ENCODE results near the gene DPH5. TPM values are rescaled to one million over a fixed set of nuclear protein-coding genes. Genes with fewer than 3 reads are reported as not detected.

Gene DPH5
- total RNA-seq, 1 donor from 2014 or later, result 22.1 TPM

DNA sequence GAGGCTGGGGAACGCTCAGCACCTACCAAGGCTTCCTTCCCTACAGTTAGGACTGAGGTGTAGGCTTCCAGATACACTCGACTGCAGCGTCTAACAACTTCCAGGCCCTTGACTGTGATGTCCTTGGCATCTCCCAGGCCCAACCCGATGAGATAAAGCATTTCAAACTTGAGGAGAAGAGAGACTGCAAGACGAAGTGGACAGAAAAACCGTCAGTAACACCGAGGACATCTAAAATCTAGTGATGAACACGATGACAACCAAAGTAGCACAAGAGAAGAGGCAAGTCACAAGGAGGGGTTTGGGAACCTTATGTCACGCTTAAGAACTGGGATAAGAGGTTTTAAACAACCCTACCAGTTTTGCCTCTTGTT, 314 bp downstream of the DPH5 start:
- intact Hi-C loops (cut with DNase I), result no loop called here
- DNase-seq (ENCODE audit: extremely low spot score in 2 of 2), result no peak
- Histone ChIP-seq H3K36me3 (no peaks in the 10 kb centered on the region), H3K4me1 (peaks cover 11% of the 10 kb centered on the region), H3K27ac (peak overlapping the region; percentile 76), H3K4me3 (peak overlapping the region; percentile 59 to 63), H3K9me3 (no peaks in the 10 kb centered on the region), H3K27me3 (no peaks in the 10 kb centered on the region)
- TF ChIP-seq POLR2AphosphoS5 (IDR thresholded peaks at IDR 0.05; ENCODE audit: insufficient read depth in 1 of 2, low read depth in 1 of 2) (no peak), POLR2A (IDR thresholded peaks at IDR 0.05) (no peak)
- TF ChIP-seq, protein P1, sequence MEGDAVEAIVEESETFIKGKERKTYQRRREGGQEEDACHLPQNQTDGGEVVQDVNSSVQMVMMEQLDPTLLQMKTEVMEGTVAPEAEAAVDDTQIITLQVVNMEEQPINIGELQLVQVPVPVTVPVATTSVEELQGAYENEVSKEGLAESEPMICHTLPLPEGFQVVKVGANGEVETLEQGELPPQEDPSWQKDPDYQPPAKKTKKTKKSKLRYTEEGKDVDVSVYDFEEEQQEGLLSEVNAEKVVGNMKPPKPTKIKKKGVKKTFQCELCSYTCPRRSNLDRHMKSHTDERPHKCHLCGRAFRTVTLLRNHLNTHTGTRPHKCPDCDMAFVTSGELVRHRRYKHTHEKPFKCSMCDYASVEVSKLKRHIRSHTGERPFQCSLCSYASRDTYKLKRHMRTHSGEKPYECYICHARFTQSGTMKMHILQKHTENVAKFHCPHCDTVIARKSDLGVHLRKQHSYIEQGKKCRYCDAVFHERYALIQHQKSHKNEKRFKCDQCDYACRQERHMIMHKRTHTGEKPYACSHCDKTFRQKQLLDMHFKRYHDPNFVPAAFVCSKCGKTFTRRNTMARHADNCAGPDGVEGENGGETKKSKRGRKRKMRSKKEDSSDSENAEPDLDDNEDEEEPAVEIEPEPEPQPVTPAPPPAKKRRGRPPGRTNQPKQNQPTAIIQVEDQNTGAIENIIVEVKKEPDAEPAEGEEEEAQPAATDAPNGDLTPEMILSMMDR (IDR thresholded peaks at IDR 0.05), result no peak

DNA sequence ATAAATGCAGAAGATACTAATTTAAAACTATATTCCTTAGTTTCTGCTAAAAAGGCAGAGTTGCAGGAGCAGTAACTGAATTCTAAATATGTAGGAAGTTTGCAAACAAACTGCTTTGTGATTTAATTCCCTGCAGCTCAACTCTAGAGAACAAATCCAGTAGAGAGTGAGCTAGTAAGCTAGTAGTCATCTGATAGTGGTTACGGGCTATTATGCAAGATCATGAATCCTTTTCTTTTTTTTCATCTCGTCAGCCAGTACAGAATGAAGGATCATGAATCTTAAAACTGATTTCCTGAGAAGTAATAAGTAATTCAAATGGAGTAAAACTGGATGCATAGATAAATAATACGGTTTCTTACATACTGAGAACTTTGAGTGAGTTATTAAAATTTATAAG, 3.3 kb downstream of the DPH5 start:
- DNase-seq (ENCODE audit: extremely low spot score in 2 of 2), result no peak

DNA sequence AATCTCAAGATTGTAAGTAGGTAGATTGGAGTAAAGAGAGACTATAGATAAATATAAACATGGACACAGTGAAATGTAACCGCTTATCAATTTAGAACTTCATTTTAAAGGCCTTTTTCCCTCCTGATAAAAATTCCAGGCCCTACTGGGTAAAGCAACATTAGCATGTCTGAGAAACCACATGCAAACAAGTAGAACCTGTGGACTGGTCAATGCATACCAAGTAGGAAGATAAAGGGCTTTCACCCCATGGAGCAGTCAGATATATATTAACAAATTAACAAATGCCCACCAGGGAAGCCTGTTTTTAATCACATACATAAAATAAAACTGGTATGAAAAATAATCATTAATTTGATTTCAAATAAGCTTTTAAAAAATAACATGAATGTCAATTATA, 8.1 kb downstream of the DPH5 start:
- H3K27ac ChIP-seq, result no peak overlapping the region
- intact Hi-C loops (cut with DNase I), result no loop called here
- H3K36me3 ChIP-seq, result peaks cover 0 to 4% of the 10 kb centered on the region in 2 donors
- no peak overlapping the region for H3K4me3 ChIP-seq
- no peaks in the 10 kb centered on the region for H3K4me1 ChIP-seq
- no peak for DNase-seq (ENCODE audit: extremely low spot score in 2 of 2)
- H3K9me3 ChIP-seq, result no peaks in the 10 kb centered on the region
- no peak for TF ChIP-seq POLR2AphosphoS5 (IDR thresholded peaks at IDR 0.05; ENCODE audit: insufficient read depth in 1 of 2, low read depth in 1 of 2)
- TF ChIP-seq, protein P1 (IDR thresholded peaks at IDR 0.05), result no peak
- no peak for TF ChIP-seq POLR2A (IDR thresholded peaks at IDR 0.05)
- no peaks in the 10 kb centered on the region for H3K27me3 ChIP-seq

More for the DNA sequence above, 3.3 kb downstream of the DPH5 start:
- TF ChIP-seq, protein P1 (IDR thresholded peaks at IDR 0.05), result no peak
- no peak for TF ChIP-seq POLR2A (IDR thresholded peaks at IDR 0.05)
- no peak for TF ChIP-seq POLR2AphosphoS5 (IDR thresholded peaks at IDR 0.05; ENCODE audit: insufficient read depth in 1 of 2, low read depth in 1 of 2)
- intact Hi-C loops (cut with DNase I), result no loop called here
- Histone ChIP-seq H3K9me3 (no peaks in the 10 kb centered on the region), H3K4me1 (peaks cover 11% of the 10 kb centered on the region), H3K27ac (no peak overlapping the region), H3K36me3 (no peaks in the 10 kb centered on the region), H3K27me3 (no peaks in the 10 kb centered on the region), H3K4me3 (no peak overlapping the region)

DNA sequence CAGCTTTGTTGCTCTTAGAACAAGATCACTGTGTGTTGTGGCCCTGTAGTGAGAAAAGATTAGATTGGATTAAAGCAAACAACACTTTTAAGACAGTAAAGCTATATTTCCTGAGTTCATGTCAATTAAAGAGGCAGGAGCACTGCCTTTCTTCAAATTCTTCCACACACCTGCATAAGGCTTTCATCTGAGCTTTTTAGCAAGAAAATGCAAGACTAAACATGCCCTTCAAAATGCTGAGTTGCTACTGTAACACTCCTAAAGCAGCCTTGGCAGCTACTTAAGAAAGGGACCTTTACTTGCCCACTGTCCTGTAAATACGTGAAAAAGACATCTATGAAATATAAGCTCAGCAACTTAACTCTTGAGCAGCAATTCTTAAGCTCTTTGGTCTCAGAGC, 11.8 kb downstream of the DPH5 start:
- H3K27ac ChIP-seq, result no peak overlapping the region
- peaks cover 0 to 7% of the 10 kb centered on the region in 2 donors for H3K36me3 ChIP-seq
- H3K4me3 ChIP-seq, result no peak overlapping the region
- H3K4me1 ChIP-seq, result no peaks in the 10 kb centered on the region
- no peaks in the 10 kb centered on the region for H3K27me3 ChIP-seq
- DNase-seq (ENCODE audit: extremely low spot score in 2 of 2), result no peak
- H3K9me3 ChIP-seq, result no peaks in the 10 kb centered on the region
- intact Hi-C loops (cut with DNase I), result no loop called here
- TF ChIP-seq POLR2AphosphoS5 (IDR thresholded peaks at IDR 0.05; ENCODE audit: insufficient read depth in 1 of 2, low read depth in 1 of 2) (no peak), POLR2A (IDR thresholded peaks at IDR 0.05) (no peak)
- TF ChIP-seq, protein P1 (IDR thresholded peaks at IDR 0.05), result no peak

DNA sequence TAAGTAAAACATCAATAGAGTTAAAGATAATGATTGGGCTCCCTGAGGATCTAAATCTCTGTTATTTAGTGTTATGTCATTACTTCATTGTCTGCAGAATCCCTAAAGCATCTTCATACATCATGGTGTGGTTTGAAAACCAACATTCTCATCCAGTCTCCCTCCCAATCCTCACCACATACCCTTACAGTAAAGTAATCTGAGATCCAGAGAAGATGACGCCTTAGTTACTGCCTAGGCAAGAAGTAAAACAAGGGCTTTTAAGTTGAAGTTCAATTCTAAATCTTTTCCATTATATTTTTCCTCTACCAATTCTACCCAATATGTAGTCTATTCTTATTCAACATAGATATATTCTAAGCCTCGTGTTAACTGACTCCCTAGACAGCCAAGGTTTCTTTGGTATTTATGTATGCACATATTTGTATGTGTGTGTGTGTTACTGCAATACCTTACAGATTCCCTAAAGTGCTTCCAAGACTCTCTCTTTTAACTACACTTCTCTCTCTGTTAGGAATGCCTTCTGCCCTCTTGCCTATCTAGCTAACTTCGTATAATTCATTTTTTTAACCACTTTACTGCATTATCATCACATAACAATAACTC, 17.3 kb downstream of the DPH5 start:
- H3K4me1 ChIP-seq, result no peaks in the 10 kb centered on the region
- no peak for TF ChIP-seq POLR2AphosphoS5 (IDR thresholded peaks at IDR 0.05; ENCODE audit: insufficient read depth in 1 of 2, low read depth in 1 of 2)
- no peak for TF ChIP-seq POLR2A (IDR thresholded peaks at IDR 0.05)
- TF ChIP-seq, protein P1 (IDR thresholded peaks at IDR 0.05), result no peak
- intact Hi-C loops (cut with DNase I), result no loop called here
- H3K27me3 ChIP-seq, result no peaks in the 10 kb centered on the region
- no peak for DNase-seq (ENCODE audit: extremely low spot score in 2 of 2)
- no peak overlapping the region for H3K4me3 ChIP-seq
- H3K9me3 ChIP-seq, result no peaks in the 10 kb centered on the region
- H3K36me3 ChIP-seq, result peaks cover 0 to 7% of the 10 kb centered on the region in 2 donors
- no peak overlapping the region for H3K27ac ChIP-seq
